HepG2 (cell line): ENCODE measurements around the gene ALB. TPM values are rescaled to one million over a fixed set of nuclear protein-coding genes. Genes with fewer than 3 reads are reported as not detected.

Experiments used
- BRD4 ChIP-seq: sonication (generic); formaldehyde crosslinking; IDR thresholded peaks from 2 replicates; pipeline ENCODE4 v1.4.0; 2020; ENCODE audit warnings: missing genetic modification reagents
- CREB1 ChIP-seq, 2 experiments: fragments of 450-650 bp in 1 of 2; IDR thresholded peaks; 2 replicates each; pipeline ENCODE4 v1.6.1; 2016 to 2017; ENCODE audit warnings: control low read depth in 1 of 2, mild to moderate bottlenecking in 1 of 2, missing compliant biosample characterization in 1 of 2, missing genetic modification characterization in 1 of 2
- ELF4 ChIP-seq: sonication (generic); formaldehyde crosslinking; IDR thresholded peaks from 2 replicates; pipeline ENCODE4 v1.5.0; 2020; ENCODE audit warnings: missing genetic modification reagents, mild to moderate bottlenecking, moderate library complexity, borderline replicate concordance
- FOXJ3 ChIP-seq: sonication (generic); formaldehyde crosslinking; IDR thresholded peaks from 2 replicates; pipeline ENCODE4 v1.4.0; 2020; ENCODE audit warnings: missing genetic modification reagents, mild to moderate bottlenecking, borderline replicate concordance
- GABPA ChIP-seq, 2 experiments: IDR thresholded peaks; 2 replicates each; pipeline ENCODE4 v1.6.1; 2011 to 2016; ENCODE audit warnings: low read depth in 2 of 2, low read length in 1 of 2, missing biosample characterization in 1 of 2, missing genetic modification characterization in 1 of 2
- GATAD2A ChIP-seq: IDR thresholded peaks from 2 replicates; pipeline ENCODE4 v1.6.1; 2016
- HMG20A ChIP-seq: IDR thresholded peaks from 2 replicates; pipeline ENCODE4 v1.6.1; 2016; ENCODE audit warnings: borderline replicate concordance
- MLX ChIP-seq: IDR thresholded peaks from 2 replicates; pipeline ENCODE4 v1.6.1; 2016
- MYNN ChIP-seq: sonication (generic); formaldehyde crosslinking; IDR thresholded peaks from 2 replicates; pipeline ENCODE4 v1.4.0; 2020; ENCODE audit warnings: mild to moderate bottlenecking, low read depth, missing genetic modification reagents
- NCOA2 ChIP-seq: sonication (generic); formaldehyde crosslinking; IDR thresholded peaks from 2 replicates; pipeline ENCODE4 v1.8.0; 2022; ENCODE audit warnings: inconsistent platforms
- NCOR1 ChIP-seq: fragments of 200-600 bp; sonication (generic); IDR thresholded peaks from 2 replicates; pipeline ENCODE4 v1.7.0; 2017; ENCODE audit warnings: antibody characterized with exemption, low read length, borderline replicate concordance
- NFIC ChIP-seq: IDR thresholded peaks from 2 replicates; pipeline ENCODE4 v1.6.1; 2012; ENCODE audit warnings: mild to moderate bottlenecking, low read length, inconsistent platforms
- PRMT3 ChIP-seq: sonication (generic); formaldehyde crosslinking; IDR thresholded peaks from 2 replicates; pipeline ENCODE4 v1.8.1; 2022; ENCODE audit warnings: low read depth, mild to moderate bottlenecking, moderate library complexity, missing genetic modification reagents, borderline replicate concordance
- RCOR2 ChIP-seq: IDR thresholded peaks from 2 replicates; pipeline ENCODE4 v1.6.1; 2016; ENCODE audit warnings: missing biosample characterization, missing genetic modification reagents
- SAFB2 ChIP-seq: sonication (generic); formaldehyde crosslinking; IDR thresholded peaks from 2 replicates; pipeline ENCODE4 v1.5.1; 2020; ENCODE audit warnings: missing genetic modification reagents, low read depth, mild to moderate bottlenecking, borderline replicate concordance
- SKI ChIP-seq: fragments of 450-650 bp; IDR thresholded peaks from one replicate; pipeline ENCODE4 v1.6.1; 2018; ENCODE audit warnings: mild to moderate bottlenecking; ENCODE audit not compliant: partially characterized antibody
- ZBTB3 ChIP-seq: sonication (generic); formaldehyde crosslinking; IDR thresholded peaks from 2 replicates; pipeline ENCODE4 v1.4.0; 2020; ENCODE audit warnings: low read depth, mild to moderate bottlenecking, moderate library complexity, missing genetic modification reagents, borderline replicate concordance
- ZBTB42 ChIP-seq: sonication (generic); formaldehyde crosslinking; IDR thresholded peaks from 2 replicates; pipeline ENCODE4 v1.5.0; 2020; ENCODE audit warnings: mild to moderate bottlenecking, missing genetic modification reagents
- ZNF17 ChIP-seq: sonication (generic); formaldehyde crosslinking; IDR thresholded peaks from 2 replicates; pipeline ENCODE4 v1.5.0; 2020; ENCODE audit warnings: mild to moderate bottlenecking, missing genetic modification reagents
- ZNF44 ChIP-seq: sonication (generic); formaldehyde crosslinking; IDR thresholded peaks from 2 replicates; pipeline ENCODE4 v1.5.1; 2020; ENCODE audit warnings: mild to moderate bottlenecking, missing genetic modification reagents
- ZNF468 ChIP-seq: sonication (generic); formaldehyde crosslinking; IDR thresholded peaks from 2 replicates; pipeline ENCODE4 v1.8.0; 2022; ENCODE audit warnings: mild to moderate bottlenecking, moderate library complexity, missing genetic modification reagents
- ZNF484 ChIP-seq: sonication (generic); formaldehyde crosslinking; IDR thresholded peaks from 2 replicates; pipeline ENCODE4 v1.5.1; 2020; ENCODE audit warnings: mild to moderate bottlenecking, low read depth, missing genetic modification reagents, borderline replicate concordance
- ZNF558 ChIP-seq: sonication (generic); formaldehyde crosslinking; IDR thresholded peaks from 2 replicates; pipeline ENCODE4 v1.9.0; 2022; ENCODE audit warnings: mild to moderate bottlenecking, missing genetic modification reagents, borderline replicate concordance
- polyA plus RNA-seq, 8 experiments: library from polyadenylated mRNA; depleted of rRNA in 3 of 8; stranded (reverse) in 7 of 8; unstranded in 1 of 8; fragments of >200 nt; fragmentation: Illumina TruSeq in 4 of 8; extraction: Trizol in 4 of 8; gene quantifications; 2 replicates each; pipeline versions ENCODE4 v1.2.1 to v1.2.3, GENCODE V29; 2011 to 2016; ENCODE audit warnings: low read depth in 4 of 8, missing spikeins in 1 of 8, mixed read lengths in 1 of 8; ENCODE audit not compliant: insufficient read depth in 1 of 8
- total RNA-seq, 5 experiments: library from RNA; depleted of rRNA; stranded (reverse); fragments of >200 nt; fragmentation: Illumina TruSeq; extraction: Trizol; gene quantifications; 2 replicates each; pipeline ENCODE4 v1.2.3, GENCODE V29; 2016; ENCODE audit warnings: low read depth in 1 of 5
- TF ChIP-seq, protein P1 (sequence below): sonication (generic); formaldehyde crosslinking; IDR thresholded peaks from 2 replicates; pipeline ENCODE4 v1.5.0; 2020; ENCODE audit warnings: missing genetic modification reagents
- TF ChIP-seq, protein P2 (sequence below): sonication (generic); formaldehyde crosslinking; conservative IDR thresholded peaks from 2 replicates; pipeline ENCODE4 v1.4.0; 2020; ENCODE audit warnings: mild to moderate bottlenecking, missing genetic modification reagents, moderate library complexity

ALB gene
- total and polyA plus RNA-seq, 2 of the 13 experiments (the other 11 are each of a cell fraction or from before 2014, with no cell fraction given): 22,259 to 22,625 TPM

DNA sequence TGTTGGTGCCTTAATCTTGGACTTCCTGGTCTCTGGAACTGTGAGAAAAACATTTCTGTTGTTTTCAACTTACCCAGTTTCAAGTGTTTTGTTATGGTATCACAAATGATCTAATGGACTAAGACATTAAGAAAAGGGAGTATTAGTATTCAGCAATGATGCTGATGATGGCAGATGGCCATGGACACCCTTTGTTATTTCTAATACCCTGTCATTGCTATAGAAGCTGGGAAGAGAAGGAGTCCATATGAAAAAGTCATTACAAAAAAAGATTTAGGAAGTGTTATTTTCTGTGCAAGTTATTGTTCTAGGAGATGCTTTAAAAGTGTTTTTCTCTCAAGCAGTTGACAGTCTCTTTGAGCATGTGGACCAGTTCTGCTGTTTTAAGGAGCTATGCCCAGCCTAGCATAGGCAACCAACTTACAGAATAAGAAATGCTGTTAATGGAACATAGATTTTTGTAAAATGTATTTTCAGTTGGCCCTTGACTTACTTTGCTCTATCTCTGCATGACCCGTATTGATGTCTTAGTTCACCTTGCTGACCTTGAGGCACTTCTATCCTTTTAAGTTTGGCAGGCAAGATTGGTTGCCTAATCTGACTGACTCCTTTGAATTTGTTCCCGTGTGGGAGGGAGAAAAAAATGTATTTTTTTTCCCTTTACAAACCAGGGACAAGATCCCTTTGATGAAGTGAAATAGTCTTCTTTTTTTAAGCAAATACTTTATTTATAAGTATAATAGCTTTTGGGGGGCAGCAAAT is 25.9 kb downstream of the ALB start (continued):
- TF ChIP-seq, protein P1, sequence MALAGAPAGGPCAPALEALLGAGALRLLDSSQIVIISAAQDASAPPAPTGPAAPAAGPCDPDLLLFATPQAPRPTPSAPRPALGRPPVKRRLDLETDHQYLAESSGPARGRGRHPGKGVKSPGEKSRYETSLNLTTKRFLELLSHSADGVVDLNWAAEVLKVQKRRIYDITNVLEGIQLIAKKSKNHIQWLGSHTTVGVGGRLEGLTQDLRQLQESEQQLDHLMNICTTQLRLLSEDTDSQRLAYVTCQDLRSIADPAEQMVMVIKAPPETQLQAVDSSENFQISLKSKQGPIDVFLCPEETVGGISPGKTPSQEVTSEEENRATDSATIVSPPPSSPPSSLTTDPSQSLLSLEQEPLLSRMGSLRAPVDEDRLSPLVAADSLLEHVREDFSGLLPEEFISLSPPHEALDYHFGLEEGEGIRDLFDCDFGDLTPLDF (CRISPR knock-in tag): no peak
- TF ChIP-seq PRMT3 (CRISPR knock-in tag) (no peak), ZNF468 (no peak), NFIC (peak; percentile 95), SKI (no peak), ZBTB42 (CRISPR knock-in tag) (no peak), GABPA (IDR thresholded peaks at IDR 0.05; ENCODE audit: low read depth, low read length) (no peak), GABPA (CRISPR knock-in tag; IDR thresholded peaks at IDR 0.05; ENCODE audit: low read depth) (no peak), ZNF558 (CRISPR knock-in tag) (no peak), ELF4 (CRISPR knock-in tag) (no peak), MYNN (no peak), ZNF17 (CRISPR knock-in tag) (no peak), HMG20A (CRISPR knock-in tag) (peak; percentile 93), ZNF44 (no peak), ZNF484 (CRISPR knock-in tag) (no peak), FOXJ3 (peak; percentile 78; the same call in 1 of the 2 replicates), NCOR1 (peak; percentile 67; the same call in 1 of the 2 replicates), CREB1 (IDR thresholded peaks at IDR 0.05) (no peak), CREB1 (CRISPR knock-in tag; IDR thresholded peaks at IDR 0.05) (0 out of 2 replicates have a peak, but pooled peaks have one; percentile 45), NCOA2 (CRISPR knock-in tag) (peak; percentile 95), ZBTB3 (CRISPR knock-in tag) (no peak), SAFB2 (CRISPR knock-in tag) (no peak), GATAD2A (CRISPR knock-in tag) (peak; percentile 96), RCOR2 (peak; percentile 62; the same call in 1 of the 2 replicates), MLX (CRISPR knock-in tag) (0 out of 2 replicates have a peak, but pooled peaks have one; percentile 43), BRD4 (CRISPR knock-in tag) (0 out of 2 replicates have a peak, but pooled peaks have one; percentile 58)
- TF ChIP-seq, protein P2, sequence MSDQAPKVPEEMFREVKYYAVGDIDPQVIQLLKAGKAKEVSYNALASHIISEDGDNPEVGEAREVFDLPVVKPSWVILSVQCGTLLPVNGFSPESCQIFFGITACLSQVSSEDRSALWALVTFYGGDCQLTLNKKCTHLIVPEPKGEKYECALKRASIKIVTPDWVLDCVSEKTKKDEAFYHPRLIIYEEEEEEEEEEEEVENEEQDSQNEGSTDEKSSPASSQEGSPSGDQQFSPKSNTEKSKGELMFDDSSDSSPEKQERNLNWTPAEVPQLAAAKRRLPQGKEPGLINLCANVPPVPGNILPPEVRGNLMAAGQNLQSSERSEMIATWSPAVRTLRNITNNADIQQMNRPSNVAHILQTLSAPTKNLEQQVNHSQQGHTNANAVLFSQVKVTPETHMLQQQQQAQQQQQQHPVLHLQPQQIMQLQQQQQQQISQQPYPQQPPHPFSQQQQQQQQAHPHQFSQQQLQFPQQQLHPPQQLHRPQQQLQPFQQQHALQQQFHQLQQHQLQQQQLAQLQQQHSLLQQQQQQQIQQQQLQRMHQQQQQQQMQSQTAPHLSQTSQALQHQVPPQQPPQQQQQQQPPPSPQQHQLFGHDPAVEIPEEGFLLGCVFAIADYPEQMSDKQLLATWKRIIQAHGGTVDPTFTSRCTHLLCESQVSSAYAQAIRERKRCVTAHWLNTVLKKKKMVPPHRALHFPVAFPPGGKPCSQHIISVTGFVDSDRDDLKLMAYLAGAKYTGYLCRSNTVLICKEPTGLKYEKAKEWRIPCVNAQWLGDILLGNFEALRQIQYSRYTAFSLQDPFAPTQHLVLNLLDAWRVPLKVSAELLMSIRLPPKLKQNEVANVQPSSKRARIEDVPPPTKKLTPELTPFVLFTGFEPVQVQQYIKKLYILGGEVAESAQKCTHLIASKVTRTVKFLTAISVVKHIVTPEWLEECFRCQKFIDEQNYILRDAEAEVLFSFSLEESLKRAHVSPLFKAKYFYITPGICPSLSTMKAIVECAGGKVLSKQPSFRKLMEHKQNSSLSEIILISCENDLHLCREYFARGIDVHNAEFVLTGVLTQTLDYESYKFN (CRISPR knock-in tag): peak; percentile 90
